ENCODE results near the gene CDK19. TPM values are rescaled to one million over a fixed set of nuclear protein-coding genes. Genes with fewer than 3 reads are reported as not detected.
A peak's percentile ranks its signal among the peaks of the same experiment; 100 is the strongest.

Gene CDK19
- total and polyA plus RNA-seq, 2 experiments from 2014 or later: 5.6 to 11.1 TPM

DNA sequence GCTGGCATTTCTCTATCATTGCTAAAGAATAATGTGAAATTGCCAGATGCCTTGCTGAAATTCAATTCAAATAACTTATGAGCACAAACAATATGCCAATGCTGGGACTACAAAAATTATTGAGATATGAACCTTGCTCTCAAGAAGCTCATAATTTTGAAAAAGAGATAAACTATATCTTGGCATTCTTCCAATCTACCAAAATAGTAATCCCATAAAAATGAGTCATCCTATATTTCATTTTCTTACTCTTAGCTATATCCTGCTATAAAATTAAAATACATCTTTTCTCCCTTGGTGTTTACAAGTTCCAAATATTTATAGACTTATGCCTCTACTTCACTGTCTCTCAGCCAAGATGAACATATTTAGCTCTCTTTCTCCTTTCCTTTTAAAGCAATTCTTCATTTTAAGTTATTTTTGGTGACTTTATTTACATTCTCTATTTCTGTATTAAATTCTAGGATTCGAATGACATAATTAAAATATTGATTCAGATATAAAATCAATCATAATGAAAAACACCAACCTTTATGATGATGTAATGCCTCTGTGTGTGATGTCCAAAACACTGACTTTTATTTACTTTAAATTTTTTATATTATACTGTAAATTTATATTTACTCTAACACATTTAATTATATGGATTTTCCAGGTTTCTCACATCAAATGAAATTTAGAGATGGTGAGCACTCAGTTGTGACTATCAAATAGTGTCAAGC is 152.6 kb downstream of the CDK19 start:
- peaks cover 6% of the 10 kb centered on the region for H3K4me1 ChIP-seq (ENCODE audit: low read depth)
- H3K27me3 ChIP-seq: no peaks in the 10 kb centered on the region
- no peaks in the 10 kb centered on the region for H3K36me3 ChIP-seq
- TF ChIP-seq, protein P1, sequence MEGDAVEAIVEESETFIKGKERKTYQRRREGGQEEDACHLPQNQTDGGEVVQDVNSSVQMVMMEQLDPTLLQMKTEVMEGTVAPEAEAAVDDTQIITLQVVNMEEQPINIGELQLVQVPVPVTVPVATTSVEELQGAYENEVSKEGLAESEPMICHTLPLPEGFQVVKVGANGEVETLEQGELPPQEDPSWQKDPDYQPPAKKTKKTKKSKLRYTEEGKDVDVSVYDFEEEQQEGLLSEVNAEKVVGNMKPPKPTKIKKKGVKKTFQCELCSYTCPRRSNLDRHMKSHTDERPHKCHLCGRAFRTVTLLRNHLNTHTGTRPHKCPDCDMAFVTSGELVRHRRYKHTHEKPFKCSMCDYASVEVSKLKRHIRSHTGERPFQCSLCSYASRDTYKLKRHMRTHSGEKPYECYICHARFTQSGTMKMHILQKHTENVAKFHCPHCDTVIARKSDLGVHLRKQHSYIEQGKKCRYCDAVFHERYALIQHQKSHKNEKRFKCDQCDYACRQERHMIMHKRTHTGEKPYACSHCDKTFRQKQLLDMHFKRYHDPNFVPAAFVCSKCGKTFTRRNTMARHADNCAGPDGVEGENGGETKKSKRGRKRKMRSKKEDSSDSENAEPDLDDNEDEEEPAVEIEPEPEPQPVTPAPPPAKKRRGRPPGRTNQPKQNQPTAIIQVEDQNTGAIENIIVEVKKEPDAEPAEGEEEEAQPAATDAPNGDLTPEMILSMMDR (IDR thresholded peaks at IDR 0.05; ENCODE audit: low read depth, low read length): no peak
- H3K27ac ChIP-seq: no peak overlapping the region
- H3K4me3 ChIP-seq: no peak overlapping the region
- H3K9me3 ChIP-seq (ENCODE audit: low read depth): no peaks in the 10 kb centered on the region
- no peak for DNase-seq (ENCODE audit: low read depth in 1 of 2, low spot score in 1 of 2)

DNA sequence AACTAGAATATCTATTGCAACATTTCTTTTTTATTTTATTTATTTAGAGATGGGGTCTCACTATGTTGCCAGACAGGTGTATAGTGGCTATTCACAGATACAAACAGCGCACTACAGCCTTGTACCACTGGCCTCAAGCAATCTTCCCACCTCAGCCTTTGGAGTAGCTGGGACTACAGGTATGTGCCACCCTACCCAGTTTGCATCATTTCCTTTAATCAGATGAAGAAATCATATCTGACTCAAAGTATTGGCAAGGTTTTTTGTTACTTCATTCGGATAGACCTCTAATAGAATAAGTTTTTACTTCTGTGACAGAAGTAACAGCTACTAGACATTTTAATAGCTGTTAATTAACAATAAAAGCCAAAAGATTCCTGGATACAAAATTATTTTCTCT is 153.9 kb downstream of the CDK19 start:
- no peaks in the 10 kb centered on the region for H3K9me3 ChIP-seq (ENCODE audit: low read depth)
- no peaks in the 10 kb centered on the region for H3K27me3 ChIP-seq
- no peak overlapping the region for H3K4me3 ChIP-seq
- DNase-seq (ENCODE audit: low read depth in 1 of 2, low spot score in 1 of 2): no peak
- H3K27ac ChIP-seq: no peak overlapping the region
- H3K36me3 ChIP-seq: no peaks in the 10 kb centered on the region
- TF ChIP-seq, protein P1 (IDR thresholded peaks at IDR 0.05; ENCODE audit: low read depth, low read length): no peak
- peaks cover 6% of the 10 kb centered on the region for H3K4me1 ChIP-seq (ENCODE audit: low read depth)

DNA sequence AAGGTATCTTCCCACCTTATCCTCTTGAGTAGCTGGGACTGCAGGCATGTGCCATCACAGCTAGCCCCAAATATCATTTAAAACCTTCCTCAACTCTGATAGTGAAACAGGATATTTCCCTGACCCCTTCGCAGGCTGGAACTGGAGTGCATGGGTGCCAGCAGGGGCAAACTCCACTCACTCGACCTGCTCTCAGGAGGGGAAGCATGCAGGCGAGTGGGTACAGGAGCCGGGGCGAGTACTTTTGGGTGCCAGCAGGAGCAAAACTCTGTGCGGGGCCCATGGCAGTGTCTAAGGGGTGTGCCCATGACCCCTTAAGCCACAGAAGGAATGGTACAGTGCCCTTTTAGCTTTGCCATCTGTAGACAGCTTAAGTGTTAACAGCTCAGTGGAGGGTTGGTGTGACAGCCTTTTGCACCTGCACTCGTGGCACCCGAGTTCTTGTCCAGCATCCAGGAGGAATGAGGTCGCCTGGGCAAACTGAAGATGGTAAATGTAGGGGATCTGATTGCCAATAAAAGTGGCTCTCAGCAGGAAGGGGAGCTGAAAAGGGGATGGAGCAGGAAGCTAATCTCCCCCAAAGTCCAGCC is 155.1 kb downstream of the CDK19 start:
- H3K9me3 ChIP-seq (ENCODE audit: low read depth): no peaks in the 10 kb centered on the region
- no peaks in the 10 kb centered on the region for H3K27me3 ChIP-seq
- DNase-seq (ENCODE audit: low read depth in 1 of 2, low spot score in 1 of 2): no peak
- H3K36me3 ChIP-seq: no peaks in the 10 kb centered on the region
- H3K4me3 ChIP-seq: no peak overlapping the region
- TF ChIP-seq, protein P1 (IDR thresholded peaks at IDR 0.05; ENCODE audit: low read depth, low read length): no peak
- peaks cover 6% of the 10 kb centered on the region for H3K4me1 ChIP-seq (ENCODE audit: low read depth)
- H3K27ac ChIP-seq: no peak overlapping the region

DNA sequence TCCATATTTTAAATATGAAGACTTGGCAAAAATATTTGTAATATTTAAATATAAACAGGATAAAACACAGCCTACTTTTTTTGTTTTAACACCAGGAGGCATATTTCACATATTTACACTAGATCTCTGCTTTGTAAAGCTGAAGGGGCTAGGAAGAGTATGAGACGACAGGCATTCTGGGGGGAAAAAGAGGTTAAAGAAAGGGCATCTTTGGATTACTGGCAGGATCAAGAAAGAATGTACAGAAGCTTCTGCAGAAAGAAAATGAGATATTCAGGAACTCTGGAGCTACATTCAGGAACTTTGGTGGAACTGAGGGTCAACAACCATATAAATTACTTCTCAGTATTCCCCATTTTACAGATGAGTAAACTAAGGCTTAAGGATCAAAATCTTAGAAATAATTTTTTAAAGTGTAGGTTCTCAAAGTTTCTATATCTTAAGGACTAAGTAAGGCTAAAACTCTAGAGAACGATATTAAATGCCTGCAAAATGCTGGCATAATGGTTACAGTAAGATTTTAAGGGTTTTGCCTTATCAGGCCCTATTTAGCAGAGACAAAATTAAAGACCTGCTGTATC is 156.5 kb downstream of the CDK19 start:
- no peaks in the 10 kb centered on the region for H3K36me3 ChIP-seq
- peaks cover 6% of the 10 kb centered on the region for H3K4me1 ChIP-seq (ENCODE audit: low read depth)
- no peaks in the 10 kb centered on the region for H3K9me3 ChIP-seq (ENCODE audit: low read depth)
- H3K27ac ChIP-seq: no peak overlapping the region
- H3K4me3 ChIP-seq: no peak overlapping the region
- TF ChIP-seq, protein P1 (IDR thresholded peaks at IDR 0.05; ENCODE audit: low read depth, low read length): no peak
- no peaks in the 10 kb centered on the region for H3K27me3 ChIP-seq
- DNase-seq (ENCODE audit: low read depth in 1 of 2, low spot score in 1 of 2): no peak

DNA sequence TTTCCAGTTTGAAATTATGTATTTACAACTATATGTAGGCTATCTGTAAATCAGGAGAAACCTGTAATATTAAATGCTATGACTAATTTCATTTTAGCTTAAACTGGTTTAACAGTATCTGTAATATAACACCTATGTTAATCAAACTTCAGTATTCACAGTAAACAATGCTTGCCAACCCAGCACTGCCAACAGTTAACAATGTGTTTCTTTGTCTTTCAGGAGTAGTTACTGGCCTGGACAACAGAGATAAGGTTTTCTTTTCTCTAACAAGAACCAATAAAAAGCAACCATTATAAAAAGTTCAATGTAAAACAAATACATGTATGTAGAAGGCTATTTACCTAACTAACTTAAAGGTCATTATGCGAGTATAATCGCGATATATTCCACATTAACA is 158.8 kb downstream of the CDK19 start:
- Histone ChIP-seq H3K27me3 (no peaks in the 10 kb centered on the region), H3K9me3 (ENCODE audit: low read depth) (no peaks in the 10 kb centered on the region), H3K4me3 (no peak overlapping the region), H3K4me1 (ENCODE audit: low read depth) (peaks cover 6% of the 10 kb centered on the region), H3K27ac (no peak overlapping the region), H3K36me3 (no peaks in the 10 kb centered on the region)
- peak in 1 of 2 donors; percentile 22 for DNase-seq (ENCODE audit: low read depth in 1 of 2, low spot score in 1 of 2)
- TF ChIP-seq, protein P1 (IDR thresholded peaks at IDR 0.05; ENCODE audit: low read depth, low read length): no peak

Data from cardiac muscle cell (in vitro differentiated cells and primary cell).